ENCODE data around the gene PRKAR1B.
"Not testable (repeated sequence)": the region's sequence is repeated elsewhere in the genome, so short reads cannot be mapped to it uniquely, and the experiment has no call there.

PRKAR1B gene

DNA sequence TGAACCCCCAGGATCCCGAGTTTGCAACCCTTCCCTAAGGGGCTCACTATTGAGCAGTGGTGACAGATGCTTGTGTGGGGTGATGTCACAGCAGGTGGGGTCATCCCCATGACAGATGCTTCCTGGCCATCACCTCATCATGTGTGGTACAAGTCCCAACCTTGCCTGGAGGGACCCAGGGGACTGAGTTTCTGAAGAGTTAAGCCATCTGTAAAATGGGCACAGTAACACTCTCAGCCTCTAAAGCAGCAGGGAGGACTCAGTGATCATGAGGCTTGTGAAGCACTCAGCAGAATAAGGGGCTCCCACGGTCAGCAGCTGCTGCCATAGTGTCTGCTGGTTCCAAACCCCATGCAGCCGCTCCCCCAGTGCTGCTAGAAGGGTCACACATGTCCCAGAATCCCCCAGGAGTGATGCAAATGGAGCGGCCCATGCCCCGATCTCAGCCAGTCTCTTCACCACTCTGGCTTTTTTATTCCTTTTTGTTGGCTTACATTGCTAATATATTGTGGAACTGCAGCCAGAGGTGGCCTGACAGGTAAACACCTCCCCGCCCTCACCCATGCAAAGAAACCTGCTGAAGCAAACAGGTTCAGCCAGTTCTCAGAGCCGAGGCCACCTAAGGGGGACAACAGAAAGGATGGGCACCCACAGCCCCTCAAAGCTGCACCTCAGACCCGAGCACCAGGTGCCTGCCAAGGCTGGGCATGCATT is 105.4 kb downstream of the PRKAR1B start:
- DNase-seq (ENCODE audit: low read depth in 2 of 2), result no peak

GRCh38 chr7:620885-621284 is 106.2 kb downstream of the PRKAR1B start:
- no peak for DNase-seq (ENCODE audit: low read depth in 2 of 2)

DNA sequence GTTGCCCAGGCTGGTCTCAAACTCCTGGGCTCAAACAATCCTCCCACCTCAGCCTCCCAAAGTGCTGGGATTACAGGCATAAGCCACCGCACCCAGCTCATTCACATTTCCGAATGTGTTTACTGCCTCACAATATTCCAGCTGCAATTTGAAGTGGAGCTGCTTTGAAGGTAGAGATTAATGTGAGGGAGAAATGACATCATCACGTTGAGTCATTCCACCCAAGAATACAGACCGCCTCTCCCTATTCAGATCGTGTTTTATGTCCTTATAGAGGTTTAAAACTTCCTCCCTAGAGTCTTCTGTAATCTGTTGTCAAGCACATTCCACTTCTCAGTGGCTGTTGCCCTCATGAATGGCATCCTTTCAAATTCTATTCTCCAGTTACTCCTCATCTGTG is 107.0 kb downstream of the PRKAR1B start:
- DNase-seq (ENCODE audit: low read depth in 2 of 2), result no peak

GRCh38 chr7:619368-619840 is 107.7 kb downstream of the PRKAR1B start:
- no peak for DNase-seq (ENCODE audit: low read depth in 2 of 2)

DNA sequence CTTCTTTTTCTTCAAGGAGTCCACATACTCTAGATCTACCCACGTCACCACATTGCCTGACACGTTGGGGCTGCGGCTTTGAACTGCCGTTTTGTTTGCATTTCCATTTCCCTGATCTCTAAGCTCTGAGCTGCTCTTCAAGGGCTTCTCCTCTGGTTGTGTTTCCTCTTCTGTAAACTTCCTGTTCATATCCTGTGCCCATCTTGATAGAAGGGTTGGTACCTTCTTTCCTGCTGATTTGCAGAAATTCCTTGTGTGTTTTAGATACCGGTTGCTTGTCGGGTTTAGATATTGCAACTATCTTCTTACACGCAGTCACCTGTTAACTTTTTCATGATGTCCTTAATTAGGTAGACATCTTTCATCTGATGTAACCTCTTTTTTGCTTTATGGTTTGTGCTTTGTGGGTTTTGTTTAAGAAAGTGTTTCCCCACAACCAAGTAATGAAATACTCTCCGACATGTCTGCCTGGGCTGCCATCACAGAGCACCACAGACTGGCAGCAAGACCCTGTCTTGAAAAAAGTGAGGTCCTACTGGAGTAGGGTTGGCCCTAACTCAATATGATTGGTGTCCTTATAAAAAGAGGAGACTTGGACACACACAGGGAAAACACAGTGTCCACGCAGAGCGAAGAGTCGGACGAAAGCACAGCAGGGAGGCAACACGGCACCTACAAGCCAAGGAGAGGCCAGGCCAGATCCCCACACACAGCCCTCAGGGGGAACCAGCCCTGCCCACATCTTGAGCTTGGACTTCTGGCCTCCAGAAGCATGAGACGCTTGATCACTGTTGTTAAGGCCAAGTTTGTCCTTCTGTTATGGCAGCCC is 108.3 kb downstream of the PRKAR1B start:
- DNase-seq (ENCODE audit: low read depth in 2 of 2), result peak; percentile 59 to 61

GRCh38 chr7:617614-618538 is 109.2 kb downstream of the PRKAR1B start:
- no peak for DNase-seq (ENCODE audit: low read depth in 2 of 2)

DNA sequence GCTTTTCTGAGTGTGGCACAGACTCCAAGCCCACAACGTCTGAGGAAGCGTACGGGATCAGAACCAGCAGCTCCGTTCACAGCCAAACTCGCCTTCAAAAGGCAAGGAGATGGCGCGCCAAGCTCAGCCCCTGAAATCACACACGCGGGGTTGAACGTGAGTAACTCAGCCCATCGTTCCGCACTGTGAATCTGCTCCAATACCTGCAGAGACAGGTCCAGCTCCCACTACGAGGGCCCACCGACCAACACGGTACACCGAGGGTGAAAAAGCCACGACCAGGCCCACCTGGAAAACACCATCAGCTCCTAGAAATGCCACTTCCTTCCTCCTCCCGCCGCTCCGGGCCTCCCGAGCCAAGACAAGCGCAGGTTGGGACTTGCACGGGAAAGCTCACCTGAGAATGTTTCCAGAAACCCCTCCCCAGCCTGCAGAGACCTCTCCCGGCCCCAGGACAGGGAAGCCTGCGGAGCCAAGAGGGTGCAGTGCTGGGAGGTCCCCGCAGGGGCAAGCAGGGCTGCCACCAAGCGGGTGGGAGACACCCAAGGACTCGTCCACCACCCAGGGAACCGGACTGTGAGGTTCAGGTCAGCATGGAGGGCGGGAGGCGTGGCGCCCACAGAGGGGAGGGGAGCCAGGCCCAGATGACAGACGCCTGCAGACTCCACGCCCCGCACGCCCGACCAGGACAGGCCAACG is 113.5 kb downstream of the PRKAR1B start:
- no peak for DNase-seq (ENCODE audit: low read depth in 2 of 2)

DNA sequence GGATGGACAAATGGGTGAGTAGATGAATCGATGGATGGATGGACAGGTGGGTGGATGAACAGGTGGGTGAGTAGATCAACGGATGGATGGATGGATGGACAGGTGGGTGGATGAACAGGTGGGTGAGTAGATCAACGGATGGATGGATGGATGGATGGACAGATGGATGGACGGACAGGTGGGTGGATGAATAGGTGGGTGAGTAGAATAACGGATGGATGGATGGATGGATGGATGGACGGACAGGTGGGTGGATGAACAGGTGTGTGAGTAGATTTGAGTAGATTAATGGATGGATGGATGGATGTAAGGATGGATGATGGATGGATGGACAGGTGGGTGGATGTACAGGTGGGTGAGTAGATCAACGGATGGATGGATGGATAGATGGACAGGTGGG is 115.2 kb downstream of the PRKAR1B start:
- DNase-seq (ENCODE audit: low read depth in 2 of 2), result not testable (repeated sequence)

GRCh38 chr7:611281-611810 is 115.7 kb downstream of the PRKAR1B start:
- DNase-seq (ENCODE audit: low read depth in 2 of 2), result no peak

- peak in 1 of 2 donors; percentile 29 for DNase-seq (ENCODE audit: low read depth in 2 of 2)
Measured at GRCh38 chr7:610531-611280, 116.4 kb downstream of the PRKAR1B start.

GRCh38 chr7:610141-610530 is 116.9 kb downstream of the PRKAR1B start:
- no peak for DNase-seq (ENCODE audit: low read depth in 2 of 2)

DNA sequence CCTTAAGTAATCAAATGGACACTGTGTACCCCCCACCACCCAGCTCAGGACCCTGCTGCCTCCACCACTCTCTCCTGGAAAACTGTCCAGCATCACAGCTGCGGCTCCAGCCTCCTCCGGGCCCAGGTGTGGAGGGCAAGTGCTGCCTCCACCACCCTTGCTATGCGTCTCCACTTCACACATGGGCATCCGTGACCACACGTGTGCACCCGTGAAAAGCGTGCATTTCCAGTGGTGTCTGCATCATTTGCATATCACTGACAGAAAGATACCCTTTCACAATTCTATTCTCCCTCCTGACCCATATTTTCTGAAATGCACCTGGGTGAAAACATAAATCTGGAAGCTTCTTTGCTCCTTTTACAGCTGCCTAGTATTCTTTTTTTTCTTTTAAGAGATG is 117.7 kb downstream of the PRKAR1B start:
- DNase-seq (ENCODE audit: low read depth in 2 of 2), result no peak

- DNase-seq (ENCODE audit: low read depth in 2 of 2), result no peak
Measured at GRCh38 chr7:608954-609353, 118.1 kb downstream of the PRKAR1B start.

- DNase-seq (ENCODE audit: low read depth in 2 of 2), result no peak
Measured at GRCh38 chr7:608361-608760, 118.7 kb downstream of the PRKAR1B start.

DNA sequence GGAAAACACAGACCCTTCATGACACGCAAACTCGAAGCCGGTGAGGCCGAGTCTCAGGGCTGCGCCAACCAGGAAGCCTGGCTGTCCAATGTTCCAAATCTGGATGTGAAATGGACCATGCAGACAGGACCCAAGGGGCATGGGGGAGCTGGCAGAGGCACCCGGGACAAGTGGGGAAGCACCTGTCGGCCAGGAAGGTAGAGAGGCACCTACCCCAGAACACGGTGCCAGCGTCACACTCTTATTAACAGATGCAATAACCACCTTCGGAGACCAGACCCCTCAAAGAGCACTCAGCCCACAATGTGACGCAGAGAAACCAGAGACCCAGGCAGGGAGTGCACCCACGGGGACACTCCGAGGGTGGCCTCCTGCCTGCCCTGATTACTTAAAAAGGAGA is 119.1 kb downstream of the PRKAR1B start:
- DNase-seq (ENCODE audit: low read depth in 2 of 2), result peak in 1 of 2 donors; percentile 52

DNA sequence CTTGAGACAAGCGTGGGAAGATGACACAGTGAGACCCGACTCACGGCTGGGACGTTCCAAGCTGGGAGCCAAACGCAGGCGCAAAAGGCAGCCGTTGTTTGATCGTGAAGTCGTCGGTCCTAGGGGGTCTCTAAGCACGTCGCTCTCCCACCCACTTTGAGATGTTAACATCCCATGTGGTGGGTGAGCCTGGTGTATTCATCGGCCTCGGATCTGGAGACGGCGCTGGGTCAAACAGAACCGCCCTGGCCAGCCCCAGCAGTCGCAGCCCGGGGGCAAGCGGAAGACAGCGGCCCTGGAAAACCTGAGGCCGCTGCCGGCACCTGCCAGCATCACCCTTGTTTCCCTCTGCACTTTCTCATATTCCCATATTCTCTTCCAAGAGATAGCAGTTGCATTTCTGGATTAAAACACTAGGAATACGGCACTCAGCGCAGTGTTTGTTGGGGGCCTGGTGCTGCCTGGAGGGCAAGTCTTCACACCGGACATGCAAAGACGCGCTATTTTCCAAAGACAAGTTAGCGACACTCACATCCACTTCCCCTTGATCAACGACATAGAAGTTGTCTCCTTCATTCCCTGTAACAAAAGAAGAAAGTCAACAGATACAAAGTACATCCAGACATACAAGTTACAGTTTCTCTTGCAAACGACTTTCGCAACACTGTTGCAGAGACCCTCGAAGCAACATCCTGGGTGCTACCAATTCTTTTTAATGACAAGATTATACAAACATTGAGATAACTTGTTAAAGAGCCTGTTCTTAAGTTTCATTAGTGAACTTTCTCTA is 121.2 kb downstream of the PRKAR1B start:
- DNase-seq (ENCODE audit: low read depth in 2 of 2), result no peak

- no peak for DNase-seq (ENCODE audit: low read depth in 2 of 2)
Measured at GRCh38 chr7:604884-605531, 122.1 kb downstream of the PRKAR1B start.

- DNase-seq (ENCODE audit: low read depth in 2 of 2), result peak; percentile 96 to 97
Measured at GRCh38 chr7:604001-604883, 122.8 kb downstream of the PRKAR1B start.

Measured in stimulated activated CD8-positive, alpha-beta memory T cell treated with anti-CD3 and anti-CD28 coated beads, Interleukin-7, amount 100 ng/mL, for 4 hours (primary cell).